Occipital lobe (tissue), 2 donors: ENCODE results near the gene GAL3ST2. TPM values are rescaled to one million over a fixed set of nuclear protein-coding genes. Genes with fewer than 3 reads are reported as not detected.
"Not testable (repeated sequence)": the region's sequence is repeated elsewhere in the genome, so short reads cannot be mapped to it uniquely, and the experiment has no call there.

ENCODE experiments used
- DNase-seq: peaks from one replicate; lab custom pipeline; 2025; lab: John Stamatoyannopoulos, UW
- total RNA-seq: library from RNA; depleted of rRNA; stranded (reverse); fragments of >200 nt; gene quantifications from one replicate; pipeline ENCODE4 v1.2.3, GENCODE V29; 2014

GAL3ST2 gene
- total RNA-seq, 1 donor from 2014 or later = 0.16 TPM

GRCh38 chr2:241767464-241768250, 9.0 kb upstream of the GAL3ST2 start:
- no peak for DNase-seq

- DNase-seq = no peak
These were observed 8.3 kb upstream of the GAL3ST2 start for GRCh38 chr2:241768251-241768711.

DNA sequence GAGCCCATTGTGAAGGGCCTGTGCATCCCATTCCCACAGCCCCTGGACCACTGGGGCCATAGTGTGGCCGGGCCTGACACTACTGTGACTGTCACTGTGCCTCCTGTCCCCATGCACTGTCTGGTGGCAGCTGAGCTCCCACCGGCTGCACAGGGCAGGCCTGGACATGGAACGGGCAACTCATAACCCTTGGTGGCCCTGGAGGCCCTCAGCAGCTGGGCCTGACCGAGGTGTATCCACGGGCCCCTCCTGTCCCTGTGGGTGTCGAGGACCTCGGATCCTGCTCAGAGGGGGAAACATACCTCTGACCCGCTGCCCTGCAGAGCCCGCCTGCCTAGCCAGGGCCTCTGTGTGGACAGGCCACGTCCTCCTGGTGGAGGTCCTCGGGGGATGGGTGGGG, 7.8 kb upstream of the GAL3ST2 start:
- no peak for DNase-seq

DNA sequence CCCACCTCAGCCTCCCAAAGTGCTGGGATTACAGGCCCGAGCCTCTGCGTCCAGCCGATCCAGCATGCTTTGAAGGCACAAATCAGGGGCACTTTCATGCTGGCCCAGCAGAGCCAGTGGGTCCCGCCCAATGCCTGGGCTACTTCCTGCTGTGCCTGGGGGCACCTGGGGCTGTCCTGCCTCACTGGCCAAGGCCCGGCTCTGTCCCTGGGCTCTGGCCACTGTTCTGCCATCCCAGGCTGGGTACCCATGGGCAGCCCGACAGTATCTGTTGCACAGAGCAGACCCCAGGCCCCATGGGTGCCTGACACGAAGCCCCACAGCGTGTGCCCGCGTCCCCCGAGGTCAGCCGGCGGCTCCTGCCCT, 6.8 kb upstream of the GAL3ST2 start:
- no peak for DNase-seq

DNA sequence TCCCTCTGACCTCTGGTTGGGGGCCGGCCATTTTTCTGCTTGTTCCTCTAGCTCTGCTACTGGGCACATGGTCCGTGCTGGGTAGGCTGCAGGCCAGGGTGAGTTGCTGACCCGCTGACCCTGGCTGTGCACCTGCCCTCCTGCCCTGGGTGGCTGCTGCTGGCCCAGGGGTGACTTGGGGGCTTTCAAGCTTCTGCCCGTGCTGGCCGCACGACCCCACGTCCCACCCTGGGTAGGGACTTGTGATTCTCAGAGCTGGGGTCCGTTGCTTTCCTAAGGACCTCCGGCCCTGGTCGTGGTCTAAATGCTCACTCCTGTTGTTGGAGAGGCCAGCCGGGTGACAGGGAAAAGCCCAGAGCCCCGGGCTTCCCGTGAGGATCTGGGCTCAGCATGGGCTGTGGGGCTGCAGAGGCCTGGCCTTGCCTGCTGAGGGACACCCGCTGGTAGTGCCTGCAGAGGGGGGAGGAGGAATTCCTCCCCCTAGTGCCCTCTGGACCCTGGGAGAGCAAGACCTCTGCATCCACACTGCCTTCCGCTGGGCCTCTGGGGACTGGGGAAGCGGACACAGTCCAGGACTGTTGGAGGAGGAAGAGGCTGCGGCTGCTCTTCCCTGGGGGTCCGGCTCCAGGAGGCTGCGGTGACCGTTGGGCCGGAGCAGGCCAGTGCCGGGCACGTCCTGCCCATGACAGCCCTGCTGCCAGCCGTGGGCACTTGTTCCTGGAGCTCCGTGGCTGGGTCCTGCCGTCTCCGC, 6.3 kb upstream of the GAL3ST2 start:
- DNase-seq = no peak

GRCh38 chr2:241770936-241771285, 5.7 kb upstream of the GAL3ST2 start:
- DNase-seq = no peak

GRCh38 chr2:241771286-241772062, 5.1 kb upstream of the GAL3ST2 start:
- no peak for DNase-seq

GRCh38 chr2:241772063-241772499, 4.5 kb upstream of the GAL3ST2 start:
- no peak for DNase-seq

- no peak for DNase-seq
These were observed 2.9 kb upstream of the GAL3ST2 start for GRCh38 chr2:241773511-241774418.

DNA sequence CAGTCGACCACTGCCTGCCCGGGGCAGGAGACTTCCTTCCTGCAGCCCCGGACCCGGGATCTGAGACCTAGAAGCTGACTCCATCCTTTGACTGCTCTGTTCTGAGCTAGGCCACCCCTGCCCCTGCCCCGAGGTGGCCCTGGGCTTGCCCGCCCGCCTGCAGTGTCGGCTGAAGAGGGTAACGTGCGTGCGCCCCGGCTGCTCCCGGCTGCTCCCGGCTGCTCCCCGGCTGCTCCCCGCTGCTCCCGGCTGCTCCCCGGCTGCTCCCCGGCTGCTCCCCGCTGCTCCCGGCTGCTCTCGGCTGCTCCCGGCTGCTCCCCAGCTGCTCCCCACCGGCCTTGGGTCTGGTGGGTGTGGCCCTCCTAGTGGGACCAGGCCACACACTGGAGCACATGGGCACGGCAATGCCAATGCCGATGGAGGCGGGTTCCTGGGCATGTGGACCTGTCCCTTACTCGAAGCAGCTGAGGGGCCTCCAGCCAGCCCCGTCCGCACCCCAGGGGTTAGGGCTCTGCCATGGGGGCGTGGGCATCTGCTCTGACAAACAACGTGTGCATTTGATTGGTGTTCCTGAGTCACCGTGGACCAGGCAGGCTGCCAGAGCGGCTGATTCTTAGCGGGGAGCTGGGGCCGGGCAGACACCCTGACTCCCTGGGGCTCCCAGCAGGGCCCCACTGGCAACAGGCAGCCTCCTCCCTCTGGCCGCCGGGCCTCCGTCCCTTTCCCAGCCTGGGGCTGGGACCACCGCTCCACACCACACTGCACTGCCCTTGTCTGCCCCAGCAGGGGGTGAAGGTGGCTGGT, 2.0 kb upstream of the GAL3ST2 start:
- no peak for DNase-seq

DNA sequence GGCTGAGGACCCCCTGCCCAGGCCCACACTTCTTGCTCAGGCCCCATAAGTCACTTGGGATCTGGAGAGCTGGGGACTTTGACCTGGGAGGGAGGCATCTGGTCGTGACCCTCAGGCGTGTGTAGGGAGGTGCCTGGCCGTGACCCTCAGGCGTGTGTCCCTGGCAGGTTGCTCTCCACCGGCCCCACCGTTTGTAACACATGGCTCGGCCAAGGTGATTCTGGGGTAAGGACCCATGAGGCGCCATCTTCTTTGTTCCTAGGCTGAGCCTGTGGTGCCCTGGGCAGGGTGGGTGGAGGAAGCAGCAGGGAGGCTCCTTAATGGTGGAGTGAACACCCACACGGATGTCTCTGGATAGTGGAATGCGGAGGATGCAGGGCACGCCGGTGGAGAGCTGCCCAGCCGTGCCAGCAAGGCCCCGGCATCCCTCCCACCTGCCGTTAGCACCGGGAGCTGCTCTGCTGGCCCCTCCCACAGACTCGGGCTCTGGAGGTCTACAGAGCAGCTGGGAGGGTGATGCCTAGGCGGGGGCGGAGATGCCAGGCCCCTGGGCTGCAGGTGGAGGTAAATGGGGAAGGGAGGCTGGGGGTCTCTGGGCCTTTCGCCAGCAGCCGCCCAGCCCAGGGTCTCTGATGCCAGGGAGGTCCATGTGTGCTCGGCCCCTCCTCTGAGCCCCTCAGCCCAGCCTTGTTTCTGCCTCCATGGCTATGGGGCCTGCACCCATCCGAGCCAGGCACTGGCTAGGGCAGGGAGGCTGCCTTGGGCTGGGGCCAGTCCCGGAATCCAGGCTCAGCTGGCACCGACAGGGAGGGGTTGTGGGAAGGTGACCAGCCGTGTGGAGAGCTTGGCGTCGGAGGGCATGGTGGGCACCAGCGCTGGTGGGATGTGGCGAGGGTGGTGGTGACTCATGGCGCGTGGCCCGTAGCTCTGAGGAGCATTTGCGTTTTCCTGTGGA, 1.1 kb upstream of the GAL3ST2 start:
- DNase-seq = no peak

DNA sequence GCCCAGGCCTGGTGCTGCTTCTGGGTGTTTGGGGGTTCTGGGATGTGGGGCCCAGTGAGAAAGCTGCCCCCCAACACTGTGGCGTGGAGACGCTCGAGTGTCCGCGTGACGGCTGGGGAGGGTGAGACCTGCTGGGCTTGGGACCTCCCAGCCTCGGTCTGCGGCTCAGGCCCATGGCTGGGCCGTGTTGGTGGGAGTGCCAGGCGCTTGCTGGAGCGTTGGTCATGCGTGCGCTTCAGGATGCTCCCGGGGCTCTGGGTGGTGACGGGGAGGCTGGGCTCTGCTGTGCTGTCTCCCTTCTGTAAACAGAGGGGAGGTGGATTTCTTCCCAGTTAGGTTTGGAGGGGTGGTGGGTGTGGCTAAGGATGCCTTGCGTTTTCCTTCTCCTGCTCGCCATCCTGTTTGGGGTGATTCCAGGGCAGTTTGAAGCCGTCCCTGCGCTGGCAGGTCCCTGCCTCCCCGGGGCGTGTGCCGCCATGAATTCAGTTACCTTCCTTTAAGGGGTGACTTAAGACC, 606 bp downstream of the GAL3ST2 start:
- DNase-seq = no peak

- DNase-seq = no peak
These were observed 1.3 kb downstream of the GAL3ST2 start for GRCh38 chr2:241777686-241778627.

GRCh38 chr2:241780939-241781569, 4.4 kb downstream of the GAL3ST2 start:
- no peak for DNase-seq

- not testable (repeated sequence) for DNase-seq
These were observed 5.4 kb downstream of the GAL3ST2 start for GRCh38 chr2:241782053-241782452.

- no peak for DNase-seq
These were observed 11.5 kb downstream of the GAL3ST2 start for GRCh38 chr2:241788135-241788534.

DNA sequence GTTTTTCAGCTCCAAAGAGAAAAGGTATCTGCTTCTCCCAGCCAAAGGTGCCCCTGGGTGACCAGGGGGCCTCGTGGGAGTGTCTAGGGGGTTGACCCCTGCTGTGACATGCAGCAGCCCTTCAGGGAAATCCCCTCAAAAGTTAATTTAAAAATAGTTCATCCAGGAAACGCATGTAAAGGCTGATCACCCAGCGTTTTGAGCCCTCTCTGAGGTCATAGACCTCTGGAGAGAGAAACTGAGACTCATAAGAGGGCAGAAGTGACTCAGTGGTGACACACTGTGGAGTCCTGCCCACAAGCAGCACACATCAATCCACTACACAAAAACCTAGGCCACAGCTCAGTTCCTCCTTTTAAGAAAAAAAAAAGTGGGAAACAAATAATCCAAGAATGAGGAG, 11.9 kb downstream of the GAL3ST2 start:
- DNase-seq = no peak
